ENCODE measurements around the gene ABCC1.

Gene ABCC1

DNA sequence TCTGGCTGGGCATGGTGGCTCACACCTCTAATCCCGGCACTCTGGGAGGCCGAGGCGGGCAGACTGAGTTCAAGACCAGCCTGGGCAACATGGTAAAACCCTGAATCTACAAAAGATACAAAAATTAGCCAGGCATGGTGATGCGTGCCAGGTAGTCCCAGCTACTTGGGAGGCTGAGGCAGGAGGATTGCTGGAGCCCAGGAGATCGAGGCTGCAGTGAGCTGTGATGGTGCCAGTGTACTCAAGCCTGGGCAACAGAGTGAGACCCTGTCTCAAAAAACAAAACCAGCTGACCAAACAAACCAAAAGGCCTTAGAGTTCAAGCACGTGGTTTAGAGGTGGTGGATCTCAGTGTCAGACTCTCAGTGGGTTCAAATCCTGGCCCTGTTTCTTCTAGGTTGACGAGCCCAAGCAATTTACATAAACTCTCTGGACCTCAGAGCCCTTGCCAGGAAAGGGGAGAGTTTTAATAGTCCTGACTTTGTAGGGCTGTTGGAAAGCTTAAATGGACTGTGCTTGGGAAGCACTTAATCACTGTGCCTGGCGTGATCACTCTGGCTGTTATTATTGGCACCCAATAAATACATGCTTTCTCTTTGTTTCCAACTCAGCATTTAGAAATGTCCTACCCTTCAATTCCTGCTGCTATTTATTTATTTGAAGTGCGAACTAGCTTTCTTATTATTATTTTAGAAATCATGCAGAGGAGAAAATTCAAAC is 44.7 kb downstream of the ABCC1 start:
- peak; percentile 45 for DNase-seq (ENCODE audit: low spot score)

GRCh38 chr16:15996432-15997109 is 47.2 kb downstream of the ABCC1 start:
- peak; percentile 80 for DNase-seq (ENCODE audit: low spot score)

DNA sequence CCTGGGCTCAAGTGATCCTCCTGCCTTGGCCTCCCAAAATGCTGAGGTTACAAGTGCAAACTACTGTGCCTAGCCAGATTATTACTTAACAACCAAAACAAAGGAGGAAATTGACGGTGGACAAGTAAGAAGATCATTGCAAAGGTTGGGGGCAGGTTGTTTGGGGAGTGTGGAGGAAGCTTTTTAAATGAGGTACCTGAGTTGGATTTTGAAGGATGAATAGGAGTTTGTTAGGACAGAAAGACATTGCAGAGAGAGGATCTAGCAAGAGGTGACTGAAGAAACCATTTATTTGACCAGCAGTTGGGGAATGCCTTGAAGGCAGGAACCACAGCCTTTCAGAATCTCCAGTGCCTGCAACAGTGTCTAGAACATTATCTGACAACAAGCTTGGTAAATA is 51.3 kb downstream of the ABCC1 start:
- no peak for DNase-seq (ENCODE audit: low spot score)

DNA sequence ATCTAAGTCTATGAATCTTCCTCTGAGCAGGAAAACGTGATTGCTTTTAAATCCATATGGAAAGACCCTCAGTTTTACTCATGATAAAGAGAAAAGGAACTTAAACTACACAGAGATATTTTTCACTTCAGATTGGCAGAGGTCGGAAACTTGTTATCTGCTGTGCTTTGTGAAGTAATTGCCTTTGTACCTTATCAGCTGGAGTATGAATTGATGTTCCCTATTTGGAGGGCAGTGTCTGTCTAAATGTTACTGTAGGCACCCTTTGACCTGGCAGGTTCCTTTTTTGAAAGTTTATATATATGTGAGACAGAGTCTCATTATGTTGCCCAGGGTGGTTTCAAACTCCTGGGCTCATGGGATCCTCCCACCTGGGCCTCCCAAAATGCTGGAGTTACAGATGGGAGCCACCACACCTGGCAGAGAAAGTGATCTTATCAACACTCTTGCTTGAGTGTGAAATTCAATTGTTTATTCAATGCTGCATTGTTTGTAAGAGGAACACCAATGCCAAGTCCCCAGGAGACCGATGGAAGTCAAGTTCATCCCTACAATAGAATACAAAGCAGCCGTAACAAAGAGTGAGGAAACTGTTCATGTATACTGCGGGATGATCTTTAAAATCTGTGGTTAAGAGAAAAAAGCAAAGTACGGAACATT is 52.3 kb downstream of the ABCC1 start:
- DNase-seq (ENCODE audit: low spot score) = no peak

DNA sequence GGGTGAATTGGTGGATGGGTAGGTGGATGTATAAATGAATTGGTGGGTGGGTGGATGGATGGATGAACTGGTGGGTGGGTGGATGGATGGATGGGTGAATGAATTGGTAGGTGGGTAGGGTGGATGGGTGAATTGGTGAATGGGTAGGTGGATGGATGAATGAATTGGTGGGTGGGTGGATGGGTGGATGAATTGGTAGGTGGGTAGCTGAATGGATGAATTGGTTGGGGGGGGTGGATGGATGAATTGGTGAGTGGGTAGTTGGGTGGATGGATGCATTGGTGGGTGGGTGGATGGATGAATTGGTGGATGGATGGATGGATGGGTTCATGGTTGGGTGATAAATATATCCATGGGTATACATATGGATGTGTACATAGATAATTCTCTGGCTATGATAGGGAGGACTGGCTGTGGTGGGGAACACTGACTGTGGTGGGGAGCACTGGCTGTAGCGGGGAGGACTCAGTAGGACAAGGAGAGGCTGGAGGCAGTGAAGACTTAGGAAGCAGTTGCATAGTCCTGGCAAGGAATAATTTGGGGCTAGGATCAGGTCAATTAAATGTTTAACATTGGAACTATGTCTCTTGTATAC is 54.4 kb downstream of the ABCC1 start:
- no peak for DNase-seq (ENCODE audit: low spot score)

DNA sequence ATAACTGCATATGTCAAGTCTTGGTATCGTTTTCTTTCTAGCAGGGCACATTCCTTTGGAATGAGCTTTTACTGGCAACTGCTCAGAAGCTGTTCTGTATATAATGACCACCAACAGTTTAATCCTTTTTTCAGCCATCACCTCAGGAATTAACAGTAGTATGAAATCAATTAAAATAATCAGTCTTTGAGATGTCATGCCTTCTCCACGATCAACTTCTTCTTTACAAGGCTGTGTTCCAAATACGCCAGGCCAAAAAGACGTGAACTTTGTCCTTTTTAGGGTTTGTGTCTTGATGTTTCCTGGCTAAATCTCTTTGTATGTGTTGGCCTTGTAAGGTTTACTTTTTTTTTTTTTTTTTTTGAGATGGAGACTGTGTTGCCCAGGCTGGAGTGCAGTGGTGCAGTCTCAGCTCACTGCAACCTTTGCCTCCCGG is 54.9 kb downstream of the ABCC1 start:
- DNase-seq (ENCODE audit: low spot score) = peak; percentile 42

DNA sequence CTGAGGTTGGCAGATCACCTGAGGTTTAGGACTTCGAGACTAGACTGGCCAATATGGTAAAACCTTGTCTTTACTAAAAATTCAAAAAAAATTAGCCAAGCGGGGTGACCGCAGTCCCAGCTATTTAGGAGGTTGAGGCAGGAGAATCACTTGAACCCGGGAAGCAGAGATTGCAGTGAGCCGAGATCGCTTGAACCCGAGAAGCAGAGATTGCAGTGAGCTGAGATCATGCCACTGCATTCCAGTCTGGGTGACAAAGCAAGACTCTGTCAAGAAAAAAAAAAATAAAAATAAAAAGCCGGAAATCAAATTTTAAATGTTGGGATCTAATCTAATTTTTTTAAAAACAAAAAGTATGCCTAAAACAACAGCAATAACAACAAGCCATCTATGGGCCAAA is 56.3 kb downstream of the ABCC1 start:
- no peak for DNase-seq (ENCODE audit: low spot score)

- DNase-seq (ENCODE audit: low spot score) = no peak
These were observed 57.2 kb downstream of the ABCC1 start for GRCh38 chr16:16006650-16007049.

DNA sequence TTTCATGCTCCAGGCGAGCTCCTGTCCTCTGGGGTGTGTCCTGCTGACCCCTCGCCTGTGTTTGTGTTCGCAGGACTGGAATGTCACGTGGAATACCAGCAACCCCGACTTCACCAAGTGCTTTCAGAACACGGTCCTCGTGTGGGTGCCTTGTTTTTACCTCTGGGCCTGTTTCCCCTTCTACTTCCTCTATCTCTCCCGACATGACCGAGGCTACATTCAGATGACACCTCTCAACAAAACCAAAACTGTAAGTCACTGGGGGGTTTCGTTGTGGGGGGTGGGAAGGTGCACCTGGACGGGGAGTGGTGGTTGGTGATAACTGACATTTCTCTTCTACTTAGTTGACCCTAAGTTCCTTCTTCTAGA is 58.3 kb downstream of the ABCC1 start:
- no peak for DNase-seq (ENCODE audit: low spot score)

DNA sequence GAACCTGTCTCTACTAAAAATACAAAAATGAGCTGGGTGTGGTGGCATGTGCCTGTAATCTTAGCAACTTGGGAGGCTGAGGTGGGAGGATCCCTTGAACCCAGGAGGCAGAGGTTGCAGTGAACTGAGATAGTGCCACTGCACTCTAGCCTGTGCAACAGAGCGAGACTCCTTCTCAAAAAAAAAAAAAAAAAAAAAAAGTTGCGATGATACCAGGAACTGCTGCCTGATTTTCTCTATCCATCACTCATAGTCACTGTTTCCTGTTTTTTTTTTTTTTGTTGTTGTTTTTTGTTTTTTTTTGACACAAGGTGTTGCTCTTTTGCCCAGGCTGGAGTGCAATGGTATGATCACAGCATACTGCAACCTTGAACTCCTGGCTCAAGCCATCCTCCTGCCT is 59.2 kb downstream of the ABCC1 start:
- DNase-seq (ENCODE audit: low spot score) = no peak

- no peak for DNase-seq (ENCODE audit: low spot score)
These were observed 60.0 kb downstream of the ABCC1 start for GRCh38 chr16:16009401-16009800.

GRCh38 chr16:16010194-16010593 is 60.8 kb downstream of the ABCC1 start:
- DNase-seq (ENCODE audit: low spot score) = no peak

DNA sequence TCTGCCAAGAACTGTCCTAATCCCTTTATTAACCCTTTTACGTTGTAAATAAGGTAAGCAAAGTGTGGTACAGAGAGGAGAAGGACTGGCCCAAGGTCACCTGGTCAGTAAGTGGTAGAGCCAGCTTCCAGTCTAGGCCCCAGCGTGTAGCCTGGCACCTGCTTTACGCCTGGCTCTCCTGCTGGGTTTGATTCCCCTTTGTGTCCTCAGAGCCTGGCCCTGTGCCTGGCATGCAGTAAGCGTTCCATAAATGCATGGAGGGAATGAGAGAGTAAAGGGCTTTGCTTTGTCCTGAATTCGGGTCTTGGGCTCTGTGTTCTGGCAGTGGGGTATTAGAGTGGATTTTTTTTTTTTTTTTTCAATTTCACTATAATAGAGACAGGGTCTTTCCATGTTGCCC is 62.7 kb downstream of the ABCC1 start:
- no peak for DNase-seq (ENCODE audit: low spot score)

- no peak for DNase-seq (ENCODE audit: low spot score)
These were observed 64.4 kb downstream of the ABCC1 start for GRCh38 chr16:16013812-16014211.

DNA sequence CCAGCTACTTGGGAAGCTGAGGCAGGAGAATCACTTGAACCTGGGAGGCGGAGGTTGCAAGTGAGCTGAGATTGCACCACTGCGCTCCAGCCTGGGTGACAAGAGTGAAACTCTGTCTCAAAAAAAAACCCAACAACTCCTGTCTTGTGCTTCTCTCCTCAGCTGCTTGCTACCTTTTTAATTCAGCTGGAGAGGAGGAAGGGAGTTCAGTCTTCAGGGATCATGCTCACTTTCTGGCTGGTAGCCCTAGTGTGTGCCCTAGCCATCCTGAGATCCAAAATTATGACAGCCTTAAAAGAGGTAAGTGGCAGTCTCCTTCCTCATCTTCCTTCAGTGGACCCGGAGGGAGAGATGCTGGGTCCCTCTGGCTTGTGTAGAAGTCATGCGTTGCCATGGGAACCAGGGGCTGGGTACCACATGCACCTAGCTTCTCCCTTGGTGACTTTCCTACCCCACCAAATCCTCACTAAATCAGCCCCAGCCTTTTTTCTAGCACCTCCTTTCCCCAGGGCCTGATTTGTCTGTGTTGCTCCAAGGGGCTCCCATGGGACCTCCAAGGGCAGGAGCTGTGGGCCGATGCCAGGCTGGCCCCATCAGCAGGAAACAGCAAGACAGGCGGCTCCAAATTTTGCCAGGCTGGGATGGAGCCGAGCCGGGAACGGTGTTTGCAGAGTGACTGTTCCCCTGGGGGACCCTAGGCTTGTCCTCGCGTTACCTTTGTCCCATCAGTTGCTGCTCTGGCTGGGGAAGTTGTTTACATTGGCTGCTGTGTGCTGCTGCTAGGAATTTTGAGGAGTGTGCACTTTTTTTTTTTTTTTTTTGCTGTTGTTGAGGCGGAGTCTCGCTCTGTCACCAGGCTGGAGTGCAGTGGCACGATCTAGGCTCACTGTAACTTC is 65.2 kb downstream of the ABCC1 start:
- peak; percentile 47 for DNase-seq (ENCODE audit: low spot score)

- DNase-seq (ENCODE audit: low spot score) = no peak
These were observed 66.4 kb downstream of the ABCC1 start for GRCh38 chr16:16015849-16016248.

DNA sequence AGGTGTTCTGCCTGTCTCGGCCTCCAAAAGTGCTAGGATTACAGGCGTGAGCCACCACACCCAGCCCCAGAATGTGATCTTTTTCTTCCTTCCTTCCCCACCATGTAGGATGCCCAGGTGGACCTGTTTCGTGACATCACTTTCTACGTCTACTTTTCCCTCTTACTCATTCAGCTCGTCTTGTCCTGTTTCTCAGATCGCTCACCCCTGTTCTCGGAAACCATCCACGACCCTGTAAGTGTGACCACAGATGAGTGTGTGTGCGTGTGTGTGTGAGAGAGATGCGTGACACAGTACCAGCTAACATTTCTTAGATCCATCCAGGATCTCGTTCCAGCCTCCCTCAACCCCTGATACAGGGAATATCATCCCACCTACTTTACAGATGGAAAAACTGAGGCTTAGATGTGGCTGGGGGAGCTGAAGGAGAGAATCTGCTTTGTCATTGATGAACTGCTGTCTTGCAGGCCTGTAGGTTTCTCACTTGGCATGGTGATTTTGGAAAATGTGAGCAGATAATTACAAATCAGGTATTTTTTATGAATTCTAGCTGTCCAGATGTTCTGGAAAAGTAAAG is 67.1 kb downstream of the ABCC1 start:
- DNase-seq (ENCODE audit: low spot score) = no peak

DNA sequence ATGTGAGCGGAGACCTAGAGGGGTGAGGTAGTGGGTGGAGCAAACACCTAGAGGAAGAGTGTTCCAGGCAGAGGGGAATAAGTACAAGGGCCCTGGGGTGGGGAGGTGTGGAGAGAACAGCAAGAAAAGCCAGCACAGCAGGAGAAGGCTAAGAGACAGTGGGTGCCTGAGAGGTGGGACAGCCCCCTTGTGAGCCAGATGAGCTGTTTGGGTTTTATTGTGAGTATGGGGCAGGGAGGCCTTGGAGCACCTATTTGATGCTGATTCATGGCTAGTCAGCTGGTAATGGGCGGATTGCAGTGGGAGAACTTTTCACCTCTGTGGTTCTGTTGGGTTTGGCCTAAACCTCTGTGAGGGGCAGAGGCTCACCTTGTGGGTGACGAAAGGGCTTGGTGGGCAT is 68.4 kb downstream of the ABCC1 start:
- no peak for DNase-seq (ENCODE audit: low spot score)

GRCh38 chr16:16018705-16019104 is 69.3 kb downstream of the ABCC1 start:
- DNase-seq (ENCODE audit: low spot score) = no peak

DNA sequence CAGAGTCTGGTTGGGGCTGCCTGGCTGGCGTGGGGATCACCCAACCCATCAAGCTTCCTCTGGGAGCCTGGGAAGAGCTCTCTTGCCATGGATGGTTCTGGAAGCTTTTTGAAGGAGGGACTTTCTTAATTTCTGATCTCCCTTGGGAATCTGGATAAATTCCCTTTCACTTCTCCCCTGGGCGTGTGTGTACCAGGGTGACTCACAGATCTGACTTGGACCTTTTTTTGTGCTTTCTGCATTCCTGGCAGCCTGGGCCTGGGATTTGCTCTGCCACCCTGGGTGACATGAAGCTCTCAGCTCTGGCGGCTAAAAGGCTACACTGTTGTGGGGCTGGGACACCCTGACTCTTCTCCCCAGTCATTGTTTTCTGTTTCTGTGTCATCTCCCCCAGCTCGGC is 70.1 kb downstream of the ABCC1 start:
- DNase-seq (ENCODE audit: low spot score) = peak; percentile 45

DNA sequence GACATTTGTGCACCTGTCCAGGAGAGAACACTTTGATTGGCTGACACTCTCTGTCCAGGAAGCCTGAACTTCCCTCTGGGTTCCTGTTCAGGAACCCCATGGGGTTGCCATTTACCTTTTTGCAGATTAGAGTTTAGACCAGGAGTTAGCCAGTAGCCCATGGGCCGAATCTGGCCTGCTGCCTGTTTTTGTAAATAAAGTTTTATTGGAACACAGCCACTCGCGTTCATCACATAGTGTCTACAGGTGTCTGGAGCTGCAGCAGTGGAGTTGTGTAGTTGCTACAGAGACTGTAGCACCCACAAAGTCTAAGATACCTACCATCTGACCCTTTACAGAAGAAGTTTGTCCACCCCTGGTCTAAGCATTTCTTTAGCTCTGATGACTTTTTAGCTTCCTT is 70.9 kb downstream of the ABCC1 start:
- no peak for DNase-seq (ENCODE audit: low spot score)

- no peak for DNase-seq (ENCODE audit: low spot score)
These were observed 71.6 kb downstream of the ABCC1 start for GRCh38 chr16:16021020-16021419.
